GM12865 (cell line): ENCODE data around the gene ITPRIP.

Experiments used
- DNase-seq: peaks from one replicate; pipeline ENCODE4 v3.0.0; 2010; ENCODE audit warnings: low read depth
- H3K4me3 ChIP-seq: 2 replicates; pipeline ENCODE4 v1.5.1; 2011; ENCODE audit warnings: mild to moderate bottlenecking, low read depth, low read length, control low read depth
- CTCF ChIP-seq: IDR thresholded peaks from 2 replicates; pipeline ENCODE4 v1.5.1; 2011; ENCODE audit warnings: low read length, control low read depth, low read depth, inconsistent platforms; ENCODE audit not compliant: insufficient read depth; ENCODE audit errors: missing control alignments

The ITPRIP gene

GRCh38 chr10:104293781-104294321 lies 44.4 kb downstream of the ITPRIP start:
- no peak overlapping the region for H3K4me3 ChIP-seq
- no peak for TF ChIP-seq CTCF
- no peak for DNase-seq

GRCh38 chr10:104293011-104293410 lies 45.3 kb downstream of the ITPRIP start:
- no peak overlapping the region for H3K4me3 ChIP-seq
- no peak for DNase-seq
- TF ChIP-seq CTCF: no peak

GRCh38 chr10:104291439-104291951 lies 46.8 kb downstream of the ITPRIP start:
- peak; percentile 100 for TF ChIP-seq CTCF
- peak; percentile 90 for DNase-seq
- H3K4me3 ChIP-seq: no peak overlapping the region

- no peak for TF ChIP-seq CTCF
- no peak for DNase-seq
- H3K4me3 ChIP-seq: no peak overlapping the region
Measured at GRCh38 chr10:104288355-104288754, 49.9 kb downstream of the ITPRIP start.

- no peak for DNase-seq
- TF ChIP-seq CTCF: no peak
- H3K4me3 ChIP-seq: no peak overlapping the region
Measured at GRCh38 chr10:104286939-104287338, 51.3 kb downstream of the ITPRIP start.

GRCh38 chr10:104284846-104285245 lies 53.4 kb downstream of the ITPRIP start:
- TF ChIP-seq CTCF: no peak
- H3K4me3 ChIP-seq: no peak overlapping the region
- DNase-seq: no peak

- H3K4me3 ChIP-seq: no peak overlapping the region
- no peak for TF ChIP-seq CTCF
- no peak for DNase-seq
Measured at GRCh38 chr10:104281694-104282093, 56.6 kb downstream of the ITPRIP start.
